ENCODE data around the gene CCL24.

- TF ChIP-seq CTCF (IDR thresholded peaks at IDR 0.05) (no peak), POLR2A (IDR thresholded peaks at IDR 0.05) (no peak)
Observed at GRCh38 chr7:75793676-75794075, 19.9 kb downstream of the CCL24 start.
